GM12891 (cell line): ENCODE measurements around the gene PRMT1.

ENCODE experiments used
- PAX5 ChIP-seq: IDR thresholded peaks from 2 replicates; pipeline ENCODE4 v1.6.1; 2011; ENCODE audit warnings: low read length, moderate library complexity, mild to moderate bottlenecking; ENCODE audit not compliant: insufficient read depth, severe bottlenecking
- POLR2A ChIP-seq: IDR thresholded peaks from 2 replicates; pipeline ENCODE4 v1.6.1; 2011; ENCODE audit warnings: low read depth, low read length, control low read depth
- POLR2AphosphoS5 ChIP-seq: IDR thresholded peaks from 2 replicates; pipeline ENCODE4 v1.6.1; 2011; ENCODE audit warnings: low read depth, low read length, control low read depth
- POU2F2 ChIP-seq: IDR thresholded peaks from 2 replicates; pipeline ENCODE4 v1.6.1; 2011; ENCODE audit warnings: low read depth, mild to moderate bottlenecking, control low read depth, low read length, moderate library complexity
- SPI1 ChIP-seq: IDR thresholded peaks from 2 replicates; pipeline ENCODE4 v1.6.1; 2011; ENCODE audit warnings: low read depth, low read length, control low read depth
- TAF1 ChIP-seq: IDR thresholded peaks from 2 replicates; pipeline ENCODE4 v1.6.1; 2011; ENCODE audit warnings: low read depth, low read length, control low read depth

GRCh38 chr19:49654581-49654980 is 22.5 kb upstream of the PRMT1 start:
- no peak for TF ChIP-seq POLR2A
- TF ChIP-seq TAF1 = no peak
- no peak for TF ChIP-seq POLR2AphosphoS5
- TF ChIP-seq SPI1 = no peak
- no peak for TF ChIP-seq PAX5
- no peak for TF ChIP-seq POU2F2
